Measurements from ENCODE around the gene PUM2.

PUM2 gene

GRCh38 chr2:20343128-20343527 is 7.5 kb downstream of the PUM2 start:
- DNase-seq: no peak

DNA sequence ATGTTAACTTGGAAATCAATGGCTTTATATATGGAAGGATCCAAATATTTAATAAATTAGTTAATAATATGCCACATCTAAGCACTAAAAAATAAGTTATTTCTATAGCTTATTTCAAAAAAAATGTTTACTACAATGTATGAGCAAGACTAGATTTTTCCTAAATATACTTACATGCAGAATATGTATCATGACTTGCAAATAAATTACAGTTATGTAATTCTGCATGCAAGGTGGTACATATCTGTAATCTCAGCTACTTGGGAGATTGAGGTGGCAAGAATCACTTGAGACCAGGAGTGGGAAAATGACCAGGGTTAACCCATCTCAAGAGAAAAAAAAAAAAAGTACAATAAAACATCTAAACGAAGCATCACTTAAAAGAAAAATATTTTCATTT is 11.6 kb downstream of the PUM2 start:
- no peak for DNase-seq

- DNase-seq: no peak
Observed at GRCh38 chr2:20334605-20335203, 15.9 kb downstream of the PUM2 start.

DNA sequence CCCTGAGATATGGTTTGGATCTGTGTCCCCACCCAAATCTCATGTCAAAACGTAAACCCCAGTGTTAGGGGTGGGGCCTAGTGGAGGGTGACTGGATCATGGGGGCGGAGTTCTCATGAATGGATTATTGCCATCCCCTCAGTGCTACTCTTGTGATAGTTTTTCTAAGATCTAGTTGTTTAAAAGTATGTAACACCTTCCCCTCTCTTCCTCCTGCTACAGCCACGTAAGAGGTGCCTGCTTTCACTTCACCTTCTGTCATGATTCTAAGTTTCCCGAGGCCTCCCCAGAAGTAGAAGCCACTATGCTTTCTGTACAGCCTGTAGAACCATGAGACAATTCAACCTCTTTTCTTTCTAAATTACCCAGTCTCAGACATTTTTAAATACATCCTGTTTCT is 16.9 kb downstream of the PUM2 start:
- DNase-seq: no peak

- DNase-seq: no peak
Observed at GRCh38 chr2:20330192-20330591, 20.5 kb downstream of the PUM2 start.

GRCh38 chr2:20327370-20327769 is 23.3 kb downstream of the PUM2 start:
- no peak for DNase-seq

DNA sequence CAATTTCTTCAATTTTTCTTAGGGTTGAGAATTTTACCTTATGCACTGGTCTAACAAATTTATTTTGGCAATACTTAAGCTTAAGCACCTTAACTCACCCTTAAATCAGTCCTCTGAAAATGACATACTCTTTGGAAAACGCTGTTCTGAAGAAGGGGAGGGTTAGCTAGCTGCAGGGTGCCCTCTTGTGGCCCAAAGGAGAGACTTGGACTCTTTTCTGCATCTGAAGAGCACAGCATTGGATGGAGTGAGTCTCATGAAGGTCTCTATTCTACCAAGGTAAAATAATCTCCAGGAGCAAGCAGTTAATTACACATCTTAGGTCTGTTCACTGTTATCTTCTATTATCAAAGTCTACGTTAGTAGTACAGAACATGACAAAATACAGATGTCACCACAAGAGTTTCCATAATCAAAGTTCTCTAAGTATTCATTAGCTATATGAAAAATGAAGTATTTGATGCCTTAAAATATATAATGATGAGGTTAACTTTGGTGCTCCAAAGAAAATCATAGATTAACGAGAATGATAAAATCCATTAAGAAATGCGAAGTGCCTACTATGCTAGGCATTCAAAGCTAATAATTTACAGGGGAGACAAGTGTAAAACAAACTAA is 24.4 kb downstream of the PUM2 start:
- DNase-seq: peak; percentile 71

DNA sequence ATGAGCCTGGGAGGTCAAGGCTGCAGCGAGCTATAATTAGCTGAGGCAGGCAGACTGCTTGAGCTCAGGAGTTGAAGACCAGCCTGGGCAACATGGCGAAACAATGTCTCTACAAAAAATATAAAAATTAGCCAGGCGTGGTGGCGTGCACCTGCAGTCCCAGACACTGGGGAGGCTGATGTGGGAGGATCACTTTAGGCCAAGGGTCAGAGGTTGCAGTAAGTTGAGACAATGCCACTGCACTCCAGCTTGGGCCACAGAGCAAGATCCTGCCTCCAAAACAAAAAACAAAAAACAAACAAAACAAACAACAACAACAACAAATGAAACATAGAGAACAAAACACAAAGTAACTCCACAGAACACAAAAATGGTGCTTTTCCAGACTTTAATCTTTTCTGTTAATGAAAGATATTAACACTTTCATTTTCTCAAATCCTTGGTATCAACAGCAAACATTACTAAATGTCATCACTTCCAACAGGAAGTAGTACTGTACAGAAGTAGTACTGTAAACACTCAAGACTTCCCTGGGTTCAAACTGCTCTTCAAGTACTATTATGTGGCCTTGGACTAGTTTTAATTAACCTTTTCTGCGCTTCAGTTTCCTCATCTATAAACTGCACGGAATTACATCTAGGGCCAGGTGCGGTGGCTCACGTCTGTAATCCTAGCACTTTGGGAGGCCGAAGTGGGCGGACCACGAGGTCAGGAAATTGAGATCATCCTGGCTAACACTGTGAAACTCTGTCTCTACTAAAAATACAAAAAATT is 27.9 kb downstream of the PUM2 start:
- no peak for DNase-seq

- DNase-seq: no peak
Observed at GRCh38 chr2:20317690-20318089, 33.0 kb downstream of the PUM2 start.

DNA sequence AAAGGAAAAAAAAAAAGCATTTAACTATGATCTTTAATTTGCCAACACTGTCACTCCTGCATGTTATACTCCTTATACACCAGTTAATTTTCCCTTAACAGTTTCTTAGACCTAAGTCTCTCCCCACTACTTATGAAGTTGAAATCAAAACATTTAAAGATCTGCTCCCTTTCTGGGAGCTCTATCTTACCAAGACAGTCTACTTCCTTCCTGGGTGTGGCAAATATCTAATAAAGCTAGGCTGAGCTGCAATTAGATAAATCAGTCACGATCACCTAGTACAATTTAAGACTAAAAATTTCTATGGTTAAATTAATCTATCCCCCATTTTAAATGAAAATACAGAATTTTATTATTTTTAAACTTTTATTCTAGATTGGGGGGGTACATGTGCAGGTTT is 33.4 kb downstream of the PUM2 start:
- DNase-seq: peak; percentile 78

DNA sequence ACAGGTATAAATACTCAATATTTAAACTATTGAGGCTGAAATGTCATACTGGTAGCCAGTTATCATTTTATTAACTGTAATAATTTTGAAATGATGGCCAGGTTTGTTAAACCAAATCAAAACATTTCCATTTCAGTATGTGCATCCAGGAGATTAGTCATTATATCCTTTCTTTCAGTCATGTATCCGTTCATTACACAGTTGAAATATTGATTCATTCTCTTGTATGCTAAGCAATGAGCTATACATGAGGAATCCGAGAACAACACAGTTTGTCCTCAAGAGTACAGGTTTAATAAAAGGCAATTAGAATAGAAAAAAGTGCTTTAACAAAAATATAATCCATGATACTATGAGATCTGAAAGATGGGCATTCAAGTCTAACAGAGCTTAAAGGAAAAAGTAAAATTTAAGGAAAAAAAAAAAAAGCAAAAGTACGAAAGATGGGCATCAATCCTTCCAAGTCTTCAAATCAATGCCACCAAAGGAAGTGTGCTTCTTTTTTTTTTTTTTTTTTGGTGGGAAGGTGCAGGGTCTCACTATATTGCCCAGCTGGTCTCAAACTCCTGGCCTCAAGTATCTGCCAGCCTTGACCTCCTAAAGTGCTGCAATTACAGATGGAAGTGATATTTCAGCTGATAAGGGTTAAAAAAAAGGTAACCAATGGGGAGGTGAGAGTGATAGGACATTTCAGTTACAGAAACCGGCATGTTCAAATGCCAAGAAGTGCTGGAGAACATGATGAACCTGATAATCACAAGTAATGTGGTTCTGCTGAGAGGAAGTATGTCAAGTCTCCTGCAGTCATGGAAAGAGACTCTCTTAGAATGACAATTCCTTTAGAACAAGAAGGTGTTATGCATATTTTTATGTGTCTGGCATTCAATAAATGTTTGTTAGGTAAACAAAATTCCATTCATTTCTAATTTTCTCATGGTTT is 35.8 kb downstream of the PUM2 start:
- DNase-seq: peak; percentile 72

DNA sequence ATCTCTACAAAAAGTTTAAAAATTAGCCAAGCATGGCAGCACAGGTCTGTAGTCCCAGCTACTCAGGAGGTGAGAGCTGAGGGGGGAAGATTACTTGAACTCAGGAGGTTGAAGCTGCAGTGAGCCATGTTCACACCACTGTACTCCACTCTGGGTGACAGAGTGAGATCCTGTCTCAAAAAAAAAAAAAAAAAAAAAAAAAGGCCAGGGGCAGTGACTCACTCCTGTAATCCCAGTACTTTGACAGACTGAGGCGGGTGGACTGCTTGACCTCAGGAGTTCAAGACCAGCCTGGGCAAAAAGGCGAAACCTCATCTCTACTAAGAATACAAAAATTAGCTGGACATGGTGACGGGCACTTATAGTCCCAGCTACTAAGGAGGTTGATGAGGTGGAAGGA is 37.0 kb downstream of the PUM2 start:
- DNase-seq: no peak

GRCh38 chr2:20309001-20309400 is 41.6 kb downstream of the PUM2 start:
- DNase-seq: no peak

- no peak for DNase-seq
Observed at GRCh38 chr2:20307311-20307710, 43.3 kb downstream of the PUM2 start.

DNA sequence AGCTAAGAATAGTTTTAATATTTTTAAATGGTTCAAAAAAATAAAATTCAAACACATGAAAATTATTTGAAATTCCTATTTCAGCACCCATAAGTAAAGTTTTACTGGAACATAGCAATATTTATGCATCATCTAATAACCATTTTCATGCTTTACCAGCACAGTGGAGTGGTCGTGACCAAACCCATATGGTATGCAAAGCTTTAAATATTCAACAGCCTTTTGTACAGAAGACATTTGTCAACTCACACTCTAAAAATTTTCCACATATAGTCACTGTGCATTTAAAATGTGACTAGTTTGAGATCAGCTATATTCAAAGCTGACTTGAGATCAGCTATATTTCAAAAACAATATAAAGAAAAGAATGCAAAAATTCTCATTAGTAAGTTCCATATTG is 46.2 kb downstream of the PUM2 start:
- no peak for DNase-seq

DNA sequence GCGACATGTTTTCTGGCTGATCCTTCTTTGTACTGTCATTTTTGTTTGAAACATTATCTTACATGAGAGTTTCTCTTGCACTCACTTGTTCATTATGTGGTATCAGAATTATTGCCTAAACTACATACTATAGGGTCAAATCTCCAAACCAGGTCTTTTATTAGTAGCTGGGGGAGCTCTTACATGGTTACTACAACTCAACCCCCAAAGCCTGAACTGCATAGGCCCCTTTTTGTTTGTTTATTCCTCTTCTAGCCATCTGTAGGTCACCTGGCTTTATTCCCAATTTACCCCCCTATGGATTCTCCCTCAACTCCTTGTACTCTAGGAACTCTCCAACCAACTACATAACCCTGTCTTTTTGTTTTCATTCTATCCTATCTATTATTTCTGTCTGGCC is 46.7 kb downstream of the PUM2 start:
- DNase-seq: no peak

DNA sequence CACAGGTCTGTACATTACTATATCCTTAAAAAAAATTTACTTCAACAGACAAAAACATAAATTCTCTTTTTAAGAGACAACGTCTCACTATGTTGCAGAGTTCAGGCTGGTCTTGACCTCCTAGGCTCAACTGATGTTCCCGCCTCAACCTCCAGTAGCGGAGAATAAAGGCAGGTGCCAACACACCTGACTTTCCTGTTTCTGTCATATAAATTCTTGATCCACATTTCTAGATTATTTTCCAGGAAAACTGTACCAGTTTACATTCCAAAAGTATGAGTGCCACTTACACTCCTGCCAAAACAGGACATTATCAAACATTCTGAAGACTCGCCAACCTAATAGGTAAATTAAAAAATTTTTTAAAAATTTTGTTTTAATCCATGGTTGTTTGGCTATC is 48.6 kb downstream of the PUM2 start:
- no peak for DNase-seq

- no peak for DNase-seq
Observed at GRCh38 chr2:20300656-20301055, 50.0 kb downstream of the PUM2 start.

DNA sequence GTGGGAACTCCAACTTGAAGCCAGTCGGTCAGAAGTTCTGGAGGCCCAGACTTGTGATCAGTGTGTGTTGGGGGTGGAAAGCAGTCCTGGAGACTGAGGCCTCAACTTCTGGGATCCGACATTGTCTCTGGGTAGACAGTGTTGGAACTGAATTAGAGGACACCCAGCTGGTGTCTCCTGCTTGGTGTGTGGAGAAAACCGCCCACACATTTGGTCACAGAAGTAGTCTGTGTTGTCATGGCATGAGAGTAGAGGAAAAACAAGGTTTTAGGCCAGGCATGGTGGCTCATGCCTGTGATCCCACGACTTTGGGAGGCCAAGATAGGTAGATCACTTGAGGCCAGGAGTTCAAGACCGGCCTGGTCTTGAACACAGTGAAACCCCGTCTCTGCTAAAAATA is 51.5 kb downstream of the PUM2 start:
- no peak for DNase-seq

GRCh38 chr2:20294231-20294630 is 56.4 kb downstream of the PUM2 start:
- no peak for DNase-seq

DNA sequence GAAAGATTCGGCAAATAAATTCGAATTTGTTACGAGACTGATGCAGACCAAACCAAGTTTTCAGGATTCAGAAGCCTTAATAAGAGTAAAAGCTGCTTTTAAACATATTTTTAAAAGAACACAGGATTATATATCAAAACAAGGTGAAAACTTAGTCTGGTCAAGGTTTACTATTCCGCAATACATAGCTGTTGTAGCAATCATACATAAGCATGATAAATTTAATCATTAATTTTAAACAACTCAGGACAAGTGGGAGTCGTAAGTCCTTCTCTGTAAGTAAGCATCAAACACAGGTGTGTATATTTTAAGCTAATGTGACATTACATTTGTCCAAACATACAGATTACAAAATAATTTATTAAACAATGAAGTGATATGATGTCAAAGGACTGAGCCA is 57.7 kb downstream of the PUM2 start:
- DNase-seq: no peak

GRCh38 chr2:20291846-20292408 is 58.7 kb downstream of the PUM2 start:
- no peak for DNase-seq

GRCh38 chr2:20291106-20291564 is 59.5 kb downstream of the PUM2 start:
- peak; percentile 85 for DNase-seq
